C4-2B (cell line): ENCODE results near the gene SNAPIN.

Experiments
- CTCF ChIP-seq: fragments of 450-650 bp; conservative IDR thresholded peaks from 2 replicates; pipeline ENCODE4 v1.5.1; 2017; ENCODE audit warnings: mild to moderate bottlenecking
- ZFX ChIP-seq: fragments of 450-650 bp; IDR thresholded peaks from 2 replicates; pipeline ENCODE4 v1.6.1; 2017

- no peak for TF ChIP-seq CTCF
- TF ChIP-seq ZFX = no peak
Measured at GRCh38 chr1:153688276-153688675, 29.8 kb downstream of the SNAPIN start.
